Stimulated activated CD4-positive, alpha-beta T cell treated with anti-CD3 and anti-CD28 coated beads, TNF-alpha, amount 100 ng/mL, for 24 hours (primary cell): ENCODE data around the gene POLR3C.

Source experiments
- DNase-seq, 3 experiments: peaks; one replicate each; pipeline ENCODE4 v3.0.0-alpha.2; 2020; ENCODE audit warnings: low read depth in 3 of 3

POLR3C gene

DNA sequence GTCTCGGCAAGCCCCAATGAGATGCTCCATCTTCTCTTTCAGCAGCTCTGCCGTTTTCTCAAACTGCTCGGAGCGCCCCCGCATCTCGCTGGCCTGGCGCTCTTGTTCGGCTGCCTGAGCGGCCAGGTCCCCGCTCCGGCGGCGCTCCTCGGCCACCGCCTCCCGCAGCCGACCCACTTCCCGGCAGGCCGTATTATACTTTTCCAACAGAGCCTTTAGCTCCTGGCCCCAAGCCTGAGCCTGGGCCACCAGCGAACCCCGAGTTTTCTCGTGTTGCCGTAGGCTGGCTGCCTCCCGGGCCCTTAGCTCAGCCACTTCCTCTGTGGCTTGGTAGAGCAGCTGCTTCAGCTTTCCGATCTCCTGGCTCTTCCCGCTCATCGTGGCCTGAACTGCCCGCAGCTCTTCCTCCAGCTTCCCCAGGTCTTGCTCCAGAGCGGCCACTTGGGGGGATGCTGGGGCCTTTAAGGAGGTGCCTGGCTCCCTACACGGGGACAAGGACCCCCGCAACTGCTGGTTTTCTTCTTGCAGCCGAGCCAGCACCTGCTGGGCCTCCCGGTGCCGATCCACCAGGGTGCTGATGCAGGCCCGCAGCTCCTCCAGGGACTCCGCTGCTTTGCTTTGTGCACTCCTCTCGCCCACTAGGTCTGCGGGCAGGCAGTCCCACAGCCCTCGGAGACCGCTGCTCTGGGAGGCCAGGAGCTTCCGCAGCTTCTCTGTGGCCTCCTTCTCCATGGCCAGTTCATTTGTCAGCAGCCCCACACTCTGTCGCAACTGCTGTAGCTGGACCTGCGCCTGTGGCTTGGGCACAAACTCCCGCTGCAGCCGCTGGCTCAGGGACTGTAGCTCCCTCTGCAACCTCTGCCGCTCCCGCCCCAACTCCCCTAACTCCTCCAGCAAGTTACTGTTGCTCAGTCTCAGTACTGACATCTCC lies 48.3 kb downstream of the POLR3C start:
- DNase-seq = peak in 2 of 3 experiments; percentile 6 to 24

DNA sequence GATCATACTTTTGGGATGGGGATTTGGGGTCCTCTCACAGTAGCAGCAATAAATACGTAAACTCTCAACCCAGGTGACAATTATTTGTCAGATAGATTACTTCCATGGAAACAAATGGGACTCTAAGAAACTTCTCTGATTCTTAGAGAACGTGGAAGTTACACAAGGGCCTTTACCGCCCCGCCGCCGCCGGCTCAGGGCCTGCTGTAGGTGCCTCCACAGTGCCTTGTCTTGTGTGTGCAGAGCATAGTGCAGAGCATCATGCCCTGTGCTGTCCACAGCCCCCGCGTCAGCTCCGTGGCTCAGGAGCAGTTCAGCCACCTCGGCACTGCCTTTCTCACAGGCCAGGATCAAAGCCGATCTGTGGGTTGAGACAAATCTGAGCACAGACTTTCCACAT lies 50.6 kb downstream of the POLR3C start:
- no peak for DNase-seq

DNA sequence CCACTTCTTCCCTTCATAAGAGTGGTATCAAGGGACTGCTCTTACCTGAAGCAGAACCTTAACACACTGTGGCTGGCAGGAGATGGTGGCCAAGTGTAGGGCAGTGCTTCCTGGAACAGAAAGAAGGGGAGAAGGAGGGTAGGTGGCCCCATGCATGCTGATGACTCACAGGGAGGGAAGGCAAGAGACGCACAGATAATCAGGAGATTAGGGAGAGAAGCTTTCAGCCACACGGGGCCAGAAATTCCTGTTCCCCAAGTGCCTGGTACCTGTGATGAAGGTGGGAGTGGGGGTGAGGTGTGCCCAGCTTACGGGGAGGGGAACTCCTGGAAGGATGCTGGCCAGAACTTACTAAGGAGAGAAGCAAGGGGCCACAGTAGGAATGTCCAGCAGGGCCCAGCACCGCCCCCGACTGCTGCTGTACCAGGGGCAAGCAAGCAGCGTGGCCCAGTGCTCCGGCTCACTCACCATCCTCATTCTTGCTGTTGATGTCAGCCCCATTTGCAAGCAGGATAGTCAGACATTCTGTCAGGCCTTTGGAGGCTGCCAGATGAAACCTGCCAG lies 54.0 kb downstream of the POLR3C start:
- no peak for DNase-seq

DNA sequence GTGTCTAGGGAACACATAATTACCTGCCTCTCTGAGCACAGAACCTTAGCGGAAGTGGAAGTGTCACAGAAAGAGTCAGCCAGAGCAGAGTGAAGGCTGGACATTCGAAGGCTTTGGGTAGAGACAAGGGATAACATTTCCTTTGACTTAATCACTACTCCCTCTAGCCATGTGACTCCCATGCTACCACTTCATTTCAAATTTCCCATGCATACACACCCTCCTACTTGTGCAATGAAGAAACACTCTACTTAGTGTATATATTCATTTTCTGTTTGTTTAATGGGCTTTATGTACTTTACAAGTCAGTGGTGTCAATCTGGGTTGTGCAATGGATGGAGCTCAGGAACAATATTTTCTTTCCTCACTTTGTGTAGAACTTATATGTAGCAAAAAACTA lies 54.7 kb downstream of the POLR3C start:
- DNase-seq = no peak

DNA sequence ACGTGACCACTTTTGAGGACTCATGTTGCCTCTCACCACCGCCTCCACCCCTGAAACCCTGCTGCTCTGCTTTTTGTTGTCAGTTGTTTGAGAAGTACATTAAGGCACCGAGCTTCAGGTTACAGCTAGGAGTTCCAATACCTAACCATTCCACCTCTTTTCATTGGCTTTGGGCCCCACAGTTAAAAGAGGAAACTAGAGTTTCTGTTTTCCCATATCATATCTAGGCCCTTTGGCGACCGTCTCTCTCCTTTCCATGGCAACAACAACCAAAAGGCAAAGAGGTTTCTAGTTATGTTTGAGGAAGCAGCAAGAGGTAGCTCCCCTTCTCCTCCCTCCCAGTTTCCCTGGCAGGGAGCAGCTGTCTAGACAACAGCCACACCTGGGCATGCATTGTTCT lies 55.8 kb downstream of the POLR3C start:
- DNase-seq = no peak

DNA sequence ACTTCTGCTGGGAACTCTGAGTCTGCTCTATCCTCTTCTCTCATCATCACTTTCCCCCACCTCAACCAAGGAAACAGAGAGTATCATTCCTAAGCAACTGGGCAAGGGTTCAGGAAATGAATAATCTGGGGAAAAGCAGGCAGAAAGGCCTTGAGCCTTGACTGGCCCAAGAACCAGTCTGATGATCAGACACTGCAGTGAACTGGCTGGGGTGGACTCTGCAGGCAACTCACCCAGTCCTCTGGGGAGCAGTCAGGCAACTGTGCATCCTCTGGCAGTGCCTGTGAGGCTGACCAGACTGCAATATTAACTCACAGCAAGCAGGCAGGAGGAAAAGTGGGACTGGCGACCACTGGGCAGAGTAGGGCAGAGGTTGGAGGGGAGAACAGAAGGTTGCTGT lies 60.7 kb downstream of the POLR3C start:
- no peak for DNase-seq

DNA sequence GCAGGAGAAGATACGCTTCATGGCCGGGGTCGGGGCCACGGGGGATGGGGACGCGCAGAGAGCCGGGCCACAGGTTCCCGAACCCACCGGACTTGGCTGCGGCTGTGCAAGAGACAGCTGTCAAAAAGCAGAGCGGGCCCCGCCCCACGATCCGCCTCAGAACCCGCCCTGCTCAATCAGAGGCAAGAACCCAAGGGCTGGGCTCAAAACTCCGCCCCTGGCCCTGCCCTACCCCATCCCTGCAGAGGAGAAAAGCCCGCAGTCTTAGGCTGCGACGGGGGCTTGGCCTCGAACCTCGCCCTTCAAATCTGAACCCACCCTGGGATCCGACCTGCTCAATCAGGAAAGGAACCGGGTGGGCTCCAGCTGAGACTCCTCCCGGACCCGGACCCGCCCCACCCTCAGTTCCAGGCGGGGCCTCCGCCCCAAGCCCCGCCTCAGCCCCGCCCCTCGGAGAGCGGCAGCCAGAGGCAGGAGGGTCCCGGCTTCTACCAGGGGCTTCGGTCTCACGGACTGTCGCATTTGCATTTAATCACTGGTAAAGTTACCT lies 61.8 kb downstream of the POLR3C start, which contains the start of gene ANKRD35:
ANKRD35 (minus strand) TSS at position 129 of the 550 bp plus-strand sequence; CDS start at position 21, 108 bp downstream.
- DNase-seq = peak; percentile 79 to 90 (median 80)

DNA sequence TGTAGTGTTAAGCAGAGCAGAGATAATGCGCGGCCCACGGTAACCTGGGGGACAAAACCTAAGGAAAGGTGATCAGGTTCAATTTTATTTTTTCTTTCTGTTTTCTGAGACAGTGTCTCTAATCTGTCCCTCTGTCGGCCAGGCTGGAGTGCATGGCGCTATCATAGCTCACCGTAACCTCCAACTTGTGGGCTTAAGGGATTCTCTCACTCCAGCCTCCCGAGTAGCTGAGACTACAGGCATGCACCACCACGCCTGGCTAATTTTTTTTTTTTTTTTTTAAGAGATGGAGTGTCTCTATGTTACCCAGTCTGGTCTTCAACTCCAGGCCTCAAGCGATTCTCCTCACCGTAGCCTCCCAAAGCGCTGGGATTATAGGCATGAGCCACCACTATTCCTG lies 62.4 kb downstream of the POLR3C start:
- no peak for DNase-seq

DNA sequence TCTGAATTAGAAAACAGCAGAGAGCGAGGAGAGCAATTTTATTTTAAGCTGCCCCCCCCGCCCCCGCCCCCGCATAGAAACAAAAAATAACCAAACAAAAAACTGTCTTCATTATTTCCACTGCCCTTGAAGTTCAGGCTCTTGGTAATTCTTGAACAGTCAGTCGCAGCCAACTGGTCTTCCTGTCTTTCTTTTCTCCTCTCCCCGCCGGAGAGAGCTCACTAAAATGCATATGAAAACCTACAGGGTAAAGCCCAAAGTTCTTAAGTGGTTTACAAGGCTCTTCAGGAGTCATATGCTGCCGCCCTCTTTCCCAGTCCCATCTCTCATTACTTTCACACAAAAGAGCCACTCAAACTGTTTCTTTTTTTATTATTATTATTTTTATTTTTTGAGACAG lies 62.8 kb downstream of the POLR3C start:
- DNase-seq = no peak

DNA sequence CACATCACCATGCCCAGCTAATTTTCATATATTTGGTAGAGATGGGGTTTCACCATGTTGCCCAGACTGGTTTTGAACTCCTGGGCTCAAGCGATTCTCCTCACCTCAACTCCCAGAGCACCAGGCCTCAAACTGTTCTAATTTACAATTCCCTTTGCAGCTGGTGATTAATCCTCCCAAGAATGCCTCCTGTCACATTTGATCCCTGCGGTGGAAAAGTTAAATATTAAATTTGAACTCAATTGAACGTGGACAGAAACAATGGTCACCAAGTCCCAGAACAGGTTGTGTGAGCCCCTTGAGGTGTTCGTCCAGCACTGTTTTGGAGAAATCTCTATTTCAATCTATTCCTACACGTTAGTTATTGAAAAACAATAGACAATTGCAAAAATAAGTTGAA lies 63.6 kb downstream of the POLR3C start:
- DNase-seq = no peak

DNA sequence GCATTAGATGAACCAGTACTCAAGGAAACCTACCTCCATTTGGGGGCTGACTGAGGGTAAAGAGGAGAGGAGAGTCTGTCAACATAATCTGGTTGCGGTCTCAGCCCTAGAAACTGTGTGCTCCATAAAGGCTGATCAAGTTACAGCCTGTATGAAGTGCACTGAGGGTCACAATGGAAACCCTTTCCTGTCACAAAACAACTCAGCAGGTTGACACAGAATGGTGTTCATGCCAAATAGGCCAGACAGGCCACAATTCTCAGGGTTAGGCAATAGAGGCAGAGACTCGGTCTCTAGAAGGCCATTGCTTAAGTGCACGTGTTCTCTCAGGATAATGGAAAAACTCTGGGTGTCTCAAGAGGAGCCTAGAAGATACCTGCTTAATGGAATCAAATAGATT lies 65.7 kb downstream of the POLR3C start:
- DNase-seq = no peak

DNA sequence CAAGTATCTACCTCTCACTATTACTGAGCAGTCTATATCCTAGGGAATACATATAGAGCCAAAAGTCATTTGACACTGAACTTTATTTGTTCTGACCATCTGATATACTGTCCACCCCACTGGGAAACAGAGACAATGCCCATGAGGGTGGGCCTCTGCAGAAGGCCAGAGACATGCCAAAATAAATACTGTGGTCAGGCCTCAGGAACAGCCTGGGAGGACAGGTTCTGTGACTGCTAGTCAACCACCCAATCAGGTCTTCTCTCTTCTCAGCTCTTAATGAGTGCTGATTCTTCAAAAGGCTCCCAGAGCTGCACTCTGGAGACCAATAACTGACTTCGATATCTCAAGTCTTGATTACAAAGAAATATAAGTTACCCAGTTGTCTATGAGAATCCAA lies 67.1 kb downstream of the POLR3C start:
- DNase-seq = no peak

DNA sequence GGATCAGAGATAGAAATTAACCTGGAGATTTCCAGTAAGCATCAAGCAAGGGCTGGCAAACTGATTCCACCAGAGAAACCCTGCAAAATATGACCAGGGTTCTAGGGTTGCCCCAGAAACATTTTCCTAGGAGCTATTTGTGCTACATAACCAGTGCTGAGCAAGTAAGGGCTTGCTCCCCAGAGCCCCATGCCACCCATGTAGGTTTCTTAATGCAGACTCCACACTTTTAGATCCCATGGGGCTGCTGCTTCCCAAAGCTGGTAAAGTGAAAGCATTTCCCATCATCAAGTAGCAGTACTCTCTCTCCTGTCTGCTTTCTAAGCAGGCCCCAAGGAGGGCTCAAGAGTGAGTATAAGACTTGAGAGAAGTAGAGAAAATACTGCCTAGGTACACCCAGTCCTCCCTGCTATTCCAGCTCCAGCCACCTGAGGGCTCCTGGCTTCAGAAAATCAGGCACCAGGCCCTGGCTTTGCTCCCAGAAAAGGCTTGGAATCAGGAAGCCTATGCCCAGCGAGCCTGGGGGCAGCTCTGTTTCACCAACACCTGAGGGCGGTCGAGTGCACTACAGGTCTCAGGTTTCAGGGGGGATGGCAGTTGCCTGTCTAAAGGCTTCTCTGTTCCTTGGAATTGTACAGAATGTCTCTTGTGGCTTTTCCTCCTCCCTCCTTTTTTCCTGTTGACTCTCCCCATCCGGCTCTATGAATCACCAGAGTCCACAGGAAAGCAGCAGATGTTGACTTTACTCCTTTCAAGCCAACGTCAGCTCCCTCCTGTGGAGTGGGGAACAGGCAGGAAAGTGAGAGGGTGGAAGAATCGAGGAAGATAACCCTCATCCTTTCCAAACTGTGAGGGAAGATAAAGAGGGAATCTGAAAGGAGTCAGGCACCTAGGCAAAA lies 67.8 kb downstream of the POLR3C start:
- peak; percentile 11 to 55 (median 26) for DNase-seq

DNA sequence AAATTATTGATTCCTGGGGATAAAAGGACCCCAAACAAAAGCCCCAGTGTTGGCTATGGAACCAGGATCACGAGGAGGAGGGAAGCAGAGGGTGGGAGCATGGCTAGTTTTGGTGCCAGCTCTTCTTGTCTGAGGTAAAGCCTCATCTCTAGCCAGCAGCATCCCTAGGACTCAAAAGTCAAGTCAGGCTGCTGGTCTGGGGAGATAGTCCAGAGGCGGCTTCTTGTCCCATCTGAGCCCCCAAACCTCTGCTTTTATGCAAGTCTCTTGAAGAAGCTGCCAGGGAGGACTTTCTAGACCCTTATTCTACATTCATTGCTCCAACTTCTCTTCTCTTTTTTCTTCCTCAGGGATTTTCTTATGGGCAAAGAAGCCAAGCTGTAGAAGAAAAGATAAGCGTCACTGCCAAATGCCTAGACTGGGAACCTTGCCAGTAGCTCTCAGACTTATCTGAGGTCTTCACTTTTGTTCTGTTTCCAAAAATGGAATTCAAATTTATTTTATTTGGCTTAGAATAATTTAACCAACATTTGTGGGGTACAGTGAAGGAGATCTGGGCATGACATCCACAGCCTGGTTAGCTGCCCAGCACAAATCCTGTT lies 68.6 kb downstream of the POLR3C start:
- no peak for DNase-seq

DNA sequence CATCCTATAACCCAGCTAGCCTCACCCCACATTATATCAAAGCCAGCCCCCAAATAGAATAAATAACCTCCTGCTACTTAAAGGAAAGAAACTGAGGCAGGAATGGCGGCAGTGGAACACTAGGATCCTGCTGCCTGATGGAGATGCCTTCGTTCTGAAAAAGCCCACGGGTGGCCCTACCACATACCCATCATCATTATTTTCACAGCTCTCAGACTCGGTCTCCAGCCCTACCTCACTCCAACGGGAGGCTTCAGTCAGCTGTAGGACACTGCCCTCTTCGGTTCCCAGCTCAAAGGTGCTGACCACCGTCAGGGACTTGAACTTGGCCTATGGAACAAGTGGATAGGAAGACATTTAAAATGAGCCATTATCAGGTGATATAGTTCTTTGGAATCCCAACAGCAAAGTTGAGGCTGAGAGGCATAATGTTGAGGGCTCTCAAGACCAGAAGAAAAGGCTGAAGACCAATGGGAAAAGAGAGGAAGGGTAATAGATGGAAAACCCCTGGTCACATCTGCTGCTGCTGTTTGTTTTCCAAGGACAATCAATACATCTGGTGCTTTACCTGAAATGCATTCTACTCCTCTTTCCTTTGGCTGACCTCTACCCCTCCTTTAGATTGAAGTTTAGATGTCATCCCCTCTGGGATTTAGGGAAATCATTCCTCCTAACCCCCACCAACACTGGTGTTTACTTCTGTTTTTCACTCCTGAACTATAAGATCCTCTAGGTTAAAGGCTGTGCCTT lies 69.5 kb downstream of the POLR3C start:
- DNase-seq = no peak
